GM19238 (cell line): Measurements from ENCODE around the gene ABCB6.
A peak's percentile ranks its signal among the peaks of the same experiment; 100 is the strongest.
"Not testable (repeated sequence)": the region's sequence is repeated elsewhere in the genome, so short reads cannot be mapped to it uniquely, and the experiment has no call there.

Experiments used
- DNase-seq: peaks from one replicate; pipeline ENCODE4 v3.0.0; 2011; ENCODE audit warnings: low spot score; ENCODE audit not compliant: insufficient read length

The ABCB6 gene

GRCh38 chr2:219218732-219219701 lies at the start of gene ABCB6:
TSS of gene ABCB6 (minus strand) at chr2:219218958. CDS start at chr2:219218673, 285 bp downstream.
- peak; percentile 96 for DNase-seq

- no peak for DNase-seq
These were observed 49.5 kb upstream of the ABCB6 start for GRCh38 chr2:219268294-219268693.

GRCh38 chr2:219266886-219267285 lies 48.1 kb upstream of the ABCB6 start:
- no peak for DNase-seq

DNA sequence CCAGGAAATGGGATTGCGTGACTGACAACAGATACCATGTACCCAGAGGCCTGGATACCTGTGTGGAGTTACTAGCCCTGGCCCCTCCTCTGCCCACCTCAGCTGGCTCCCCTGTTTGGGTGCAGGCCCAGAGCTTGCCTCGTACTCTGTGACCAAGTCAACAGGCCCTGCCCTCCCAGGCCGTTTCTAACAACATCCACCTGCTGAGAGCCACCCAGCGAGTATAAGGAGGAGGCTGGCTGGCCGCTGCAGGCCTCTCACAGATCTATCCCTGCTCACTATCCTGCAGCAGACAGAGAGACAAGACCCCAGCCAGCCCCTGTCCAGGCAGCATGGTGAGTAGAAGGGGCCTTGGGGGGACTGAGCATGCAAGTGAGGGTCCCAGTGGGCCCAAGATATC lies 47.5 kb upstream of the ABCB6 start:
- no peak for DNase-seq

GRCh38 chr2:219261024-219261855 lies 42.5 kb upstream of the ABCB6 start:
- no peak for DNase-seq

GRCh38 chr2:219258942-219259341 lies 40.2 kb upstream of the ABCB6 start:
- DNase-seq, result not testable (repeated sequence)

DNA sequence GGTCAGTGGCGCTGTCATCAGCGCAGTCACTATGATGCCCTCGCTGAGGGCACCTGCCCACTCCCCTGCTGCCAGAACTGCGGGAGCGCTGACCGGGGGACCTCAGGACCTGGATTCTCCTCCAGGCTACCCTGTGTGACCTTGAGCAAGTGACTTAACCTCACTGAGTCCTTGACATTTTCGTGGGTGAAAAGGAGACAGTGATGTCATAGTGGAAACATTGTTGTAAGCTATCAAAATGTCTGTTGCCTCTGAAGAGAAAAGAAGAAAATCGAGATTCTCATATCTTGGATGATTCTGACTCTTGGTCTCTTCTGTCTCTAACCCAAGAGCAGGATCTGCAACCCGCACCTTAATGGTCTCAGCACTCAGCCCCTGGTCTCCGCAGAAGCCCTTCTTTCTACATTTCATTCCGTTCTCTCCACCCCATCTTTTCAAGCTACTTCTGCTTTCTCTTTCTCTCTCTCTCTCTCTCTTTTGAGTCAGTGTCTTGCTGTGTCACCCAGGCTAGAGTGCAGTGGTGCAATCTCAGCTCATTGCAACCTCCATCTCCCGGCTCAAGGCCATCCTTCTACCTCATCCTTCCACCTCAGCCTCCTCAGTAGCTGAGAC lies 35.9 kb upstream of the ABCB6 start:
- no peak for DNase-seq

DNA sequence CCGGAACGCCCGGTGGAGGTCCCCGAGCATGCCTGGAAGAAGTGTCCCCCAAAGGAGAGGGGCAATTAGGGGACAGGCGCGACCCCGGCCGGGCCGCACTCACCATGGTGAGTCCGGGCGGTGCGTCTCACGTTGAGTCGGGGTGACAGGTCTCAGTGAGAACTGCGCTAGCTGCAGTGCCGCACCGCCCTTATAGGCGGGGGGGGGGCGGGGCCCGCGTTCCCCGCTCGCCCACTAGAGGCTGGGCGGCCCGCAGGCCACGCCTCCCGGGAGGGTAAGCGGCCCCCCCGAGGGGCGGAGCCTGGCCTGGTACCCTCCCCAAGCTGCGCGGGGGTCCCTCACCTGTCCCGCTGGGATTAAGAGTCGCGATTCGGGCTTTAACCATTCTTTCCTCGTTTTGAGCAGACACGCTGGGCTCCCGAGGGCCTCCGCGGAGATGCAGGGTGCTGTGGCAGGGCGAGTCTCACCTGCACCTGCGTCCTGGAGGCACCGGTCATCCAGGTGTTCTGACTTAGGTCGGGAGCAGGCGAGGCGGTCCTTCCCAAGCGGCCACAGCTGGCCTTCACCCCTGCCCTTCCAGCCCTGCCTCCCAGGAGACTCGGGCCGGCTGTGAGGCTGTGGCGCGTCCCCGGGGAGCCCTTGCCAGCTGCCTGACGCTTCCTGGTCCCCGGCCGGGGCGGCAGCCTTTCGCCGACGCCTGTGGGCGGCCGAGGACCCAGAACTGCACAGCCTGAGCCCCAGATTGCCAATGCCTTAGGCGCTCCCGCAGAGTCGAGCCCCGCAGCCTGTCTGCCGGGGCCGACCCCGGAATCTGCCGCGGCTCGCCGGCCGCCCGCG lies 35.2 kb upstream of the ABCB6 start, which contains the start of gene TUBA4A:
TUBA4A (minus strand) TSS at position 166 of the 837 bp plus-strand sequence; CDS start at position 106, 60 bp downstream.
- DNase-seq, result peak; percentile 96

DNA sequence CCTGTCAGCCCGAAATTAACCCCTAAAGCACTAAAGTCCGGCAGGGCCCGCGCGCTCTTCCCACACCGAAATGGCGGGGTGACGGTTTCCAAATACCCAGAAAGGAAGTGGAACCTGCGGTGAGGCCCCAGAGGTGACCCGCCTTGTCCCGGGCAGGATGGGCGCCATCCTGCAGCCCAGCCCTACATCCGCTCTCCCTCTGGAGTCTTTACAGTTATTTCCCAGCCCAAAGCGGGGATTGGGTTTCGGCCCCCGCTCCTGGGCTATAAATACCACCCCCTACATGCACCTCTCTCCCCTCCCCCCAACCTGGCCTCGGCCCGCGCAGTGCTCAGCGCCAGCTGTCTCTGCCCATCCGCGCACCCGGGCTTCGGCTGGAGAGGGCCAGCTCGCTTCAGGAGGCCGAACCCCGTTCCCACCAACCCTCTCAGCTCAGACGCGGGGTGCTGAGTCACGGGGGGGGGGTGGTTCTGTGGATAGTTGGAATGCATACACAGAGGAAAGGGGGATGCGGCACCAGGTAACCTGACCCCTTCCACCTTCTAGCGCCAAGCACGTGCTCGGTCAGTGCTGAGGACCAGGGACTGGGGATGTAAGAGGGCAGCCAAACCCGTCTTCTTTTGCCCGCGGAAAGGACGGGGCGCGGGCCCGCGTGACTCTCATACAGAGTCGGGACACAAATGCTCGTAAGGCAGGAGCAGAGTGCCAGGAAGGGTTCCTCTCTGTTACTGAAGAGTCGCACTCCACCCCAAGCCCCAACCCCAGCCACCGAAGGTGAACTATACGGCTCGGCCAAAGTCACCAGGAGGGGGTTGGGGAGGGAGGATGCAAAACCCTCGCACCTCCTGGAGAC lies 34.4 kb upstream of the ABCB6 start, which contains the start of gene TUBA4B:
TUBA4B (plus strand) TSS at position 344 of the 853 bp plus-strand sequence; CDS start at position 509, 165 bp downstream.
- peak; percentile 57 for DNase-seq

- no peak for DNase-seq
These were observed 33.8 kb upstream of the ABCB6 start for GRCh38 chr2:219252570-219252899.

- DNase-seq, result no peak
These were observed 33.3 kb upstream of the ABCB6 start for GRCh38 chr2:219252084-219252483.

DNA sequence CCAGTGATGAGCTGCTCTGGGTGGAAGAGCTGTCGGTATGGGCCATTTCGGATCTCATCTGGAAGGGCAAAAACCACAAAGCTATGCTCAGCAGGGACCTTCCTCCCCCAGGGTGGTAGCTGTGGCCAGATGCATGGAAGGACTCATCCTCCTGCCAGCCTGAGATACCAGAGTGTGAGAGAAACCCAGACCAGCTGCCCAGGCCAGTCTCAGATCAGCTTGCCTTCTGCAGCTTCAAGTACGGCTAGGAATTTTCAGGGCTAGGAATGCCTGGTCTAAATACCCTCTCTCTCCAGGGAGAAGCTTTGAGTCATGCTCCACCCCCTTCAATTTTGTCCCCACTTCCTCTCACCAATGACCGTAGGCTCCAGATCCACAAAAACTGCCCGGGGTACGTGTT lies 32.9 kb upstream of the ABCB6 start:
- DNase-seq, result no peak

DNA sequence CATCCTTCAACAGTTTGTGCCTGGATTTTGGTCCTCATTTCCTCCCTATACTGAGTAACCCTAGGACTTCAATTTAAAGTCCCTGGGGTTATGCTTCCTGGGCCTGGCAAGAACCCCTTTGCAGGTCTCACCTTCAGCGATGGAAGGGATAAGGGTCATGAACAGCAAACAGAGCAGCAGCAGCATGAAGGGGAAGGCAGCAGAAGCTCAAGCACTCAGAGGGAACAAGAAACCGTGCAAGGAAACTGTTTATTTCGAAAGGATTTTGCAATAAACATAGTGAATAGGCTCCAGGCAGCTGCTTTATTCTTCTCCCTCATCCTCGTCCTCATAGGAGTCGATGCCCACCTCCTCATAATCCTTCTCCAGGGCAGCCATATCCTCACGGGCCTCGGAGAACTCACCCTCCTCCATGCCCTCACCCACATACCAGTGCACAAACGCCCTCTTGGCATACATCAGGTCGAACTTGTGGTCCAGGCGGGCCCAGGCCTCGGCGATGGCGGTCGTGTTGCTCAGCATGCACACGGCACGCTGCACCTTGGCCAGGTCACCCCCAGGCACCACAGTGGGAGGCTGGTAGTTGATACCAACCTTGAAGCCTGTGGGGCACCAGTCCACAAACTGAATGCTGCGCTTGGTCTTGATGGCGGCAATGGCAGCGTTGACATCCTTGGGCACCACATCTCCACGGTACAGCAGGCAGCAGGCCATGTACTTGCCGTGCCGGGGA lies 31.5 kb upstream of the ABCB6 start:
- no peak for DNase-seq

DNA sequence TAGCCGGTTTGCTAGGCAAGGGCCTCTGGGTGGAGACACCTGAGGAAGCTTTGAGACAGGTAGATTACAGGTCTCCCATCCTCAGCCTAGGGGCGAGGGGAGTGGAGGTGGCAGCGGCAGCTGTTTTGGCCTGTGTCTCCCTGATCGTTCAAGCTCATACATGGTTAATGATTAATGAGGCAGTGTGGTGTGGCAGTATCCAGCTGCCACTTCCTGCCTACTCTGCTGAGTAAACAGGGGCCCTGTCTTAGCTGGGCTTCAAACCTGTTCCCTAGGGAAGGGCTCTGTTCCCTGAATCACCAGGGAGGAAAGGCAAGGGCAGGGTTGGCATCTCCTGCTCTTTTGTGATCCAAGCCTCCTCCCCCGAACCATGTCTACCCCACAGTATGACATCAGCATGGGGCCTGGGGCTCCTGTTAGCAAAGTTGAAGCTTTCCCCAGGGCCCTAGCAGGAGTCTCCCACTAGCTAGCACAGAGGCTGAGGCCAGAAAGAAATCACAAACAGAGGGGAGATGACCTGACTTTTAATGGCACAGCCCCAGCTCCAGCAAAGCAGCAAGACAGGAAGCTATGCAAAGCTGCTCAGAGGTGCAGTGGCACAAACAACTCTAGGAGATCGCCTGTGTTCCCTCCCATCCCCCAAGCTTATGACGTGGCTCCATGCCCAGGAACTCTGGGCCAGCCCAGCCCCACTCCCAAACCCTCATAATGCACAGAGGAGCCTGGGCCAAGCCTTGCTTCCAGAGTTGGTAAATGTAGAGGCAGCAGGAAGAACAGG lies 30.6 kb upstream of the ABCB6 start:
- peak; percentile 63 for DNase-seq

- no peak for DNase-seq
These were observed 30.1 kb upstream of the ABCB6 start for GRCh38 chr2:219248845-219249202.

DNA sequence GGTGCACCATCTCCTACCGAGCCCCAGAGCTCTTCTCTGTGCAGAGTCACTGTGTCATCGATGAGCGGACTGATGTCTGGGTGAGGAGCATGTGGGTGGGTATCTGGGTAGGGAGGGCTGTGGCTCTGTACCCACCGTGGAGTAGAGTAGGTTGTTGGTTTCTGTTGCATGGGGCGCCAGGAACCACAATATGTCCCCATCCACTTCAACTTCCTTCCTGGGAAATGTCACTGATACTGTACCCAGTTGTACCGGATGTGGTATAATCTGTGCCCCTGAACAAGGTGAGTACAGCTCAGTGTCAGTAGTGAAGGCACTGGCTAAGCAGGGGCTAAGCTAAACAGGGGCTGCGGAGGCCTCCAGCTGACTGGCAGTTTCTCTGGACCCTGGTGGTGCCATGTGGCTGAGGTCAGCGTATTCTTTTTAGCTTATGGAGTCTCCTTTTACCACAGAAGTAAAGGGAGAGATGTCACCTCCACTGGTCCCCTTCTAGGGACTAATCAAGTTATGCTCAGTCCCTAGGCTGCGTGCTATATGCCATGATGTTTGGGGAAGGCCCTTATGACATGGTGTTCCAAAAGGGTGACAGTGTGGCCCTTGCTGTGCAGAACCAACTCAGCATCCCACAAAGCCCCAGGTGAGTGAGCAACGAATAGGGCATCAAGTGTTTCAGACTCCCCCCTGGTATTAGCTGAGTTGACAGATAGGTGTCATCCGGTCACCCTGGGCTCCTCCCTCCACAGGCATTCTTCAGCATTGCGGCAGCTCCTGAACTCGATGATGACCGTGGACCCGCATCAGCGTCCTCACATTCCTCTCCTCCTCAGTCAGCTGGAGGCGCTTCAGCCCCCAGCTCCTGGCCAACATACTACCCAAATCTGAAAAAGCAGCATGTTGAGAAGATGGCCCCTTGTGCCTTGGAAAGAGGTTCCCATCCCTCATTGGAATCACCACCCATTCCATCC lies 29.2 kb upstream of the ABCB6 start:
- DNase-seq, result no peak

DNA sequence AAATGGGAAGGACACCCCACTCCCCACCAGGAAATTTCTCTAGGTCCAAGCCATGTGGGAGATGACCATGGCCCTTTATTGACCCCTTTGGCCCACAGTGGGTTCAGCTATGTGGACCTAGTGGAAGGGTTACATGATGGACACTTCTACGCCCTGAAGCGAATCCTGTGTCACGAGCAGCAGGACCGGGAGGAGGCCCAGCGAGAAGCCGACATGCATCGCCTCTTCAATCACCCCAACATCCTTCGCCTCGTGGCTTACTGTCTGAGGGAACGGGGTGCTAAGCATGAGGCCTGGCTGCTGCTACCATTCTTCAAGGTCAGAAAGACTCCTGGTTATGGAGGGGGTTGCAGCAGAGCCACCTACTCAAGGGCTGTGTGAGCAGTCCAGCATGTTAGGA lies 27.8 kb upstream of the ABCB6 start:
- no peak for DNase-seq
